Loucy (cell line): ENCODE data around the gene TSPAN33.
"Not testable (repeated sequence)": the region's sequence is repeated elsewhere in the genome, so short reads cannot be mapped to it uniquely, and the experiment has no call there.

Source experiments
- EZH2phosphoT487 ChIP-seq: fragments of 200-600 bp; IDR thresholded peaks from 2 replicates; pipeline ENCODE4 v1.6.1; 2018; ENCODE audit warnings: antibody characterized with exemption, mild to moderate bottlenecking, moderate library complexity, borderline replicate concordance
- TF ChIP-seq, protein P1 (sequence below): fragments of 200-600 bp; sonication (generic); conservative IDR thresholded peaks from 2 replicates; pipeline ENCODE4 v1.5.1; 2014; ENCODE audit warnings: mild to moderate bottlenecking, antibody characterized with exemption, low read length

DNA sequence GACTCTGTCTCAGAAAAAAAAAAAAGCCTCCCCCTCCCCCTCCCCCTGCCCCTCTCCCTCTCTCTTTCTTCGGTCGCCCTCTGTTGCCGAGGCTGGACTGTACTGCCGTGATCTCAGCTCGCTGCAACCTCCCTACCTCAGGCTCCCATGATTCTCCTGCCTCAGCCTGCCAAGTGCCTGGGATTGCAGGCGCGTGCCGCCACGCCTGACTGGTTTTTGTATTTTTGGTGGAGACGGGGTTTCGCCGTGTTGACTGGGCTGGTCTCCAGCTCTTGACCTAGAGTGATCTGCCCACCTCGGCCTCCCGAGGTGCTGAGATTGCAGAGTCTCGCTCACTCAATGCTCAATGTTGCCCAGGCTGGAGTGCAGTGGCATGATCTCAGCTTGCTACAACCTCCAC lies 71.2 kb downstream of the TSPAN33 start:
- TF ChIP-seq, protein P1, sequence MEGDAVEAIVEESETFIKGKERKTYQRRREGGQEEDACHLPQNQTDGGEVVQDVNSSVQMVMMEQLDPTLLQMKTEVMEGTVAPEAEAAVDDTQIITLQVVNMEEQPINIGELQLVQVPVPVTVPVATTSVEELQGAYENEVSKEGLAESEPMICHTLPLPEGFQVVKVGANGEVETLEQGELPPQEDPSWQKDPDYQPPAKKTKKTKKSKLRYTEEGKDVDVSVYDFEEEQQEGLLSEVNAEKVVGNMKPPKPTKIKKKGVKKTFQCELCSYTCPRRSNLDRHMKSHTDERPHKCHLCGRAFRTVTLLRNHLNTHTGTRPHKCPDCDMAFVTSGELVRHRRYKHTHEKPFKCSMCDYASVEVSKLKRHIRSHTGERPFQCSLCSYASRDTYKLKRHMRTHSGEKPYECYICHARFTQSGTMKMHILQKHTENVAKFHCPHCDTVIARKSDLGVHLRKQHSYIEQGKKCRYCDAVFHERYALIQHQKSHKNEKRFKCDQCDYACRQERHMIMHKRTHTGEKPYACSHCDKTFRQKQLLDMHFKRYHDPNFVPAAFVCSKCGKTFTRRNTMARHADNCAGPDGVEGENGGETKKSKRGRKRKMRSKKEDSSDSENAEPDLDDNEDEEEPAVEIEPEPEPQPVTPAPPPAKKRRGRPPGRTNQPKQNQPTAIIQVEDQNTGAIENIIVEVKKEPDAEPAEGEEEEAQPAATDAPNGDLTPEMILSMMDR, result not testable (repeated sequence)
- TF ChIP-seq EZH2phosphoT487, result not testable (repeated sequence)
